Endothelial cell of umbilical vein (primary cell): ENCODE results near the gene TFAM. TPM values are rescaled to one million over a fixed set of nuclear protein-coding genes. Genes with fewer than 3 reads are reported as not detected.

Experiments
- BruUV-seq: library from RNA; stranded (reverse); fragments of 400-500 nt; replicated peaks from 2 replicates; lab custom pipeline; 2021; lab: Mats Ljungman, UMichigan
- CTCF ChIA-PET: fragments of 300-600, 350-600 bp; sonication (Branson Sonifier 250); formaldehyde crosslinking; loops from one replicate; lab custom pipeline; 2021; ENCODE audit warnings: antibody characterized with exemption, inconsistent platforms; lab: Charles Lee
- POLR2A ChIA-PET: fragments of 300-600, 350-600 bp; sonication (Branson Sonifier 250); formaldehyde crosslinking; loops from one replicate; lab custom pipeline; 2021; ENCODE audit warnings: antibody characterized with exemption, inconsistent platforms; lab: Charles Lee
- DNase-seq: peaks from one replicate; pipeline ENCODE4 v3.0.0-alpha.2; 2011; ENCODE audit warnings: low read depth, low spot score
- FAIRE-seq: peaks from 2 replicates; lab custom pipeline; 2011; peaks lifted over from hg19 to GRCh38; lab: Jason Lieb, UNC
- H2AFZ ChIP-seq: 2 replicates; pipeline ENCODE4 v1.6.0; 2012; ENCODE audit warnings: low read depth, low read length, control low read depth, inconsistent platforms
- H3K27ac ChIP-seq: 2 replicates; pipeline ENCODE4 v1.5.1; 2011; ENCODE audit warnings: low read depth, mild to moderate bottlenecking, control low read depth, low read length, moderate library complexity; ENCODE audit not compliant: insufficient read depth
- H3K27me3 ChIP-seq, 2 experiments: 2 replicates each; pipeline versions ENCODE4 v1.6.0 to v1.6.1; 2011; ENCODE audit warnings: low read length in 2 of 2, mixed read lengths in 1 of 2; ENCODE audit not compliant: control insufficient read depth in 2 of 2, insufficient read depth in 2 of 2
- H3K36me3 ChIP-seq, 2 experiments: 2 replicates in 1 of 2; 3 replicates in 1 of 2; pipeline ENCODE4 v1.5.1; 2011; ENCODE audit warnings: low read length in 2 of 2, mild to moderate bottlenecking in 1 of 2, moderate library complexity in 1 of 2; ENCODE audit not compliant: control insufficient read depth in 2 of 2, insufficient read depth in 2 of 2; ENCODE audit errors: extremely low read depth in 1 of 2
- H3K4me1 ChIP-seq: 3 replicates; pipeline ENCODE4 v1.5.1; 2011; ENCODE audit warnings: mild to moderate bottlenecking, low read length; ENCODE audit not compliant: control insufficient read depth, insufficient read depth; ENCODE audit errors: extremely low read depth
- H3K4me2 ChIP-seq: 2 replicates; pipeline ENCODE4 v1.6.1; 2011; ENCODE audit warnings: low read length, control low read depth, mixed read lengths; ENCODE audit not compliant: insufficient read depth
- H3K4me3 ChIP-seq, 3 experiments: fragments of 200-600 bp in 1 of 3; sonication (generic), shearing (Covaris generic) in 1 of 3; replicated peaks in 1 of 3; 2 replicates each; pipeline ENCODE4 v1.5.1; 2011 to 2016; ENCODE audit warnings: control low read depth in 3 of 3, low read length in 3 of 3, mild to moderate bottlenecking in 2 of 3, inconsistent platforms in 1 of 3, low read depth in 1 of 3, moderate library complexity in 1 of 3; ENCODE audit not compliant: insufficient read depth in 1 of 3
- H3K79me2 ChIP-seq: 2 replicates; pipeline ENCODE4 v1.6.0; 2012; ENCODE audit warnings: low read length, inconsistent platforms; ENCODE audit not compliant: control insufficient read depth, insufficient read depth
- H3K9ac ChIP-seq: replicated peaks from 2 replicates; pipeline ENCODE3; 2011; ENCODE audit warnings: low read length, control low read depth; ENCODE audit not compliant: insufficient read depth; ENCODE audit errors: extremely low read depth
- H3K9me1 ChIP-seq: replicated peaks from 3 replicates; pipeline ENCODE4 v1.6.0; 2011; ENCODE audit warnings: mild to moderate bottlenecking, low read length; ENCODE audit not compliant: control insufficient read depth, insufficient read depth; ENCODE audit errors: extremely low read depth
- H3K9me3 ChIP-seq: replicated peaks from 2 replicates; pipeline ENCODE4 v1.5.1; 2012; ENCODE audit warnings: low read length, inconsistent platforms; ENCODE audit not compliant: control insufficient read depth, insufficient read depth
- H4K20me1 ChIP-seq: replicated peaks from 2 replicates; pipeline ENCODE3; 2011; ENCODE audit warnings: mild to moderate bottlenecking, low read length; ENCODE audit not compliant: control insufficient read depth, insufficient read depth; ENCODE audit errors: extremely low read depth
- EZH2 ChIP-seq: IDR thresholded peaks from 2 replicates; pipeline ENCODE4 v1.6.1; 2012; ENCODE audit warnings: borderline replicate concordance, low read depth, mild to moderate bottlenecking, moderate library complexity, low read length, inconsistent platforms; ENCODE audit not compliant: severe bottlenecking
- FOS ChIP-seq: IDR thresholded peaks from 2 replicates; pipeline ENCODE4 v1.6.1; 2011; ENCODE audit warnings: mild to moderate bottlenecking, low read length, moderate library complexity, borderline replicate concordance; ENCODE audit not compliant: insufficient read depth
- GATA2 ChIP-seq: IDR thresholded peaks from 2 replicates; pipeline ENCODE4 v1.7.0; 2011; ENCODE audit warnings: low read depth, mild to moderate bottlenecking, moderate library complexity, mixed read lengths, low read length; ENCODE audit not compliant: insufficient read length, insufficient read depth
- JUN ChIP-seq: IDR thresholded peaks from 2 replicates; pipeline ENCODE4 v1.6.1; 2011; ENCODE audit warnings: borderline replicate concordance, low read depth; ENCODE audit not compliant: insufficient read length, insufficient read depth
- MYC ChIP-seq: IDR thresholded peaks from one replicate; pipeline ENCODE4 v1.6.1; 2011; ENCODE audit warnings: mild to moderate bottlenecking, low read depth, low read length
- POLR2A ChIP-seq: IDR thresholded peaks from 2 replicates; pipeline ENCODE4 v1.6.1; 2012; ENCODE audit warnings: low read depth, mild to moderate bottlenecking, control low read depth, low read length
- POLR2AphosphoS5 ChIP-seq: IDR thresholded peaks from 2 replicates; pipeline ENCODE4 v1.6.1; 2012; ENCODE audit warnings: low read depth, mild to moderate bottlenecking, control low read depth, low read length, moderate library complexity; ENCODE audit not compliant: insufficient read depth
- dilution Hi-C: fragments of 300-500 bp; cut with MboI; formaldehyde crosslinking; loops from one replicate; pipeline ENCODE4 v1.15.0; 2019; ENCODE audit warnings: low sequenced_read_pairs; ENCODE audit not compliant: extremely low pct_ligation_motif_present
- intact Hi-C: fragments of 100-400 bp; cut with micrococcal nuclease; formaldehyde crosslinking; loops from one replicate; pipeline ENCODE4 v1.10.0; 2022
- polyA plus RNA-seq, 4 experiments: library from polyadenylated mRNA; depleted of rRNA in 3 of 4; stranded (reverse) in 3 of 4; unstranded in 1 of 4; fragments of >200 nt; gene quantifications; 2 replicates each; pipeline versions ENCODE4 v1.2.1 to v1.2.3, GENCODE V29; 2011 to 2012; ENCODE audit warnings: missing spikeins in 1 of 4
- total RNA-seq: library from RNA; stranded (reverse); gene quantifications from 2 replicates; pipeline ENCODE4 v1.2.3, GENCODE V29; 2021
- TF ChIP-seq, protein P1 (sequence below): IDR thresholded peaks from 2 replicates; pipeline ENCODE4 v1.6.1; 2011; ENCODE audit not compliant: insufficient read depth, insufficient read length
- TF ChIP-seq, protein P2 (sequence below), 2 donors: IDR thresholded peaks; 1 replicate in 1 of 2; 2 replicates in 1 of 2; pipeline ENCODE4 v1.5.1; 2011; ENCODE audit warnings: low read length in 2 of 2, mild to moderate bottlenecking in 2 of 2, moderate library complexity in 2 of 2, control low read depth in 1 of 2, inconsistent platforms in 1 of 2, low read depth in 1 of 2; ENCODE audit not compliant: insufficient read depth in 1 of 2; ENCODE audit errors: extremely low read depth in 1 of 2

Gene TFAM
- total and polyA plus RNA-seq, 2 donors (not counting 3 experiments of a cell fraction or from before 2014, with no cell fraction given), result 21.3 to 45.1 TPM

DNA sequence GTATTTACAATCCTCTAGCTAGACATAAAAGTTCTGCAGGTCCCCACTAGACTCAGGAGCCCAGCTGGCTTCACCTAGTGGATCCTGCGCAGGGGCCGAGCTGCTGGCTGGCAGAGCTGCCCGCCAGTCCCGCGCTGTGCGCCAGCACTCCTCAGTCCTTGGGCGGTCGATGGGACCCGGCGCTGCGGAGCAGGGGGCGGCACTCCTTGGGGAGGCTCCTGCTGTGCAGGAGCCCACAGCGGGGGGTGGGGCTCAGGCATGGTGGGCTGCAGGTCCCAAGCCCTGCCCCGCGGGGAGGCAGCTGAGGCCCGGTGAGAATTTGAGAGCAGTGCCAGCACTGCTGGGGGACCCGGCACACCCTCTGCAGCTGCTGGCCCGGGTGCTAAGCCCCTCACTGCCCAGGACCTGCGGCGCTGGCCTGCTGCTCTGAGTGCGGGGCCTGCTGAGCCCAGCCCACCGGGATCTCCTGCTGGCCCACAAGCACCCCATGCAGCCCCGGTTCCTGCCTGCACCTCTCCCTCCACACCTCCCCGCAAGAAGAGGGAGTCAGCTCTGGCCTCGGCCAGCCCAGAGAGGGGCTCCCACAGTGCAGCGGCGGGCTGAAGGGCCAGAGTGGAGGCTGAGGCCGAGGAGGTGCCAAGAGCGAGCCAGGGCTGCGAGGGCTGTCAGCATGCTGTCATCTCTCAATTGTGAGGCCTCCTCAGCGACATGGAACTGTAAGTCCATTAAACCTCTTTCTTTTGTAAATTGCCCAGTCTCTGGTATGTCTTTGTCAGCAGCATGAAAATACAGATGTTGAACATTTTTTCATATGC, 63.1 kb downstream of the TFAM start:
- H3K4me3 ChIP-seq, result no peak overlapping the region
- dilution Hi-C loops (no loop called here), intact Hi-C loops (no loop called here)
- no peak overlapping the region for H3K4me2 ChIP-seq
- no peaks in the 10 kb centered on the region for H3K4me1 ChIP-seq
- H4K20me1 ChIP-seq, result no peaks in the 10 kb centered on the region
- H3K9ac ChIP-seq, result no peak overlapping the region
- ChIA-PET POLR2A (no interaction called here), CTCF (no interaction called here)
- FAIRE-seq, result no peak
- H3K79me2 ChIP-seq, result no peaks in the 10 kb centered on the region
- H2AFZ ChIP-seq, result no peak overlapping the region
- no peaks in the 10 kb centered on the region for H3K9me1 ChIP-seq
- no peak for TF ChIP-seq FOS
- TF ChIP-seq MYC, result no peak
- TF ChIP-seq JUN, result no peak
- no peak for TF ChIP-seq EZH2
- no peak for TF ChIP-seq POLR2A
- TF ChIP-seq POLR2AphosphoS5, result no peak
- TF ChIP-seq, protein P1, sequence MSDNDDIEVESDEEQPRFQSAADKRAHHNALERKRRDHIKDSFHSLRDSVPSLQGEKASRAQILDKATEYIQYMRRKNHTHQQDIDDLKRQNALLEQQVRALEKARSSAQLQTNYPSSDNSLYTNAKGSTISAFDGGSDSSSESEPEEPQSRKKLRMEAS, result no peak
- TF ChIP-seq, protein P2, sequence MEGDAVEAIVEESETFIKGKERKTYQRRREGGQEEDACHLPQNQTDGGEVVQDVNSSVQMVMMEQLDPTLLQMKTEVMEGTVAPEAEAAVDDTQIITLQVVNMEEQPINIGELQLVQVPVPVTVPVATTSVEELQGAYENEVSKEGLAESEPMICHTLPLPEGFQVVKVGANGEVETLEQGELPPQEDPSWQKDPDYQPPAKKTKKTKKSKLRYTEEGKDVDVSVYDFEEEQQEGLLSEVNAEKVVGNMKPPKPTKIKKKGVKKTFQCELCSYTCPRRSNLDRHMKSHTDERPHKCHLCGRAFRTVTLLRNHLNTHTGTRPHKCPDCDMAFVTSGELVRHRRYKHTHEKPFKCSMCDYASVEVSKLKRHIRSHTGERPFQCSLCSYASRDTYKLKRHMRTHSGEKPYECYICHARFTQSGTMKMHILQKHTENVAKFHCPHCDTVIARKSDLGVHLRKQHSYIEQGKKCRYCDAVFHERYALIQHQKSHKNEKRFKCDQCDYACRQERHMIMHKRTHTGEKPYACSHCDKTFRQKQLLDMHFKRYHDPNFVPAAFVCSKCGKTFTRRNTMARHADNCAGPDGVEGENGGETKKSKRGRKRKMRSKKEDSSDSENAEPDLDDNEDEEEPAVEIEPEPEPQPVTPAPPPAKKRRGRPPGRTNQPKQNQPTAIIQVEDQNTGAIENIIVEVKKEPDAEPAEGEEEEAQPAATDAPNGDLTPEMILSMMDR (IDR thresholded peaks at IDR 0.05; ENCODE audit: extremely low read depth in 1 of 2, insufficient read depth in 1 of 2, low read depth in 1 of 2, low read length in 2 of 2), result no peak
- TF ChIP-seq GATA2, result no peak
- H3K36me3 ChIP-seq, result no peaks in the 10 kb centered on the region
- H3K27ac ChIP-seq, result no peak overlapping the region
- H3K27me3 ChIP-seq, result no peaks in the 10 kb centered on the region
- no peak for DNase-seq
- no peaks in the 10 kb centered on the region for H3K9me3 ChIP-seq
- no TSS peak for BruUV-seq

Other genes starting within 250 kb of the TFAM start
- gene IPMK, start 117.5 kb upstream of the TFAM start, total RNA-seq, result 8.1 and 8.2 TPM in 2 replicates
- 1.0 and 1.4 TPM in 2 replicates for gene IPMK, start 117.5 kb upstream of the TFAM start, polyA plus RNA-seq
- 53.0 and 57.3 TPM in 2 replicates for gene CISD1, start 116.2 kb upstream of the TFAM start, total RNA-seq
- 21.1 and 25.5 TPM in 2 replicates for gene CISD1, start 116.2 kb upstream of the TFAM start, polyA plus RNA-seq
- 14.5 and 16.9 TPM in 2 replicates for gene UBE2D1, start 50.4 kb upstream of the TFAM start, total RNA-seq
- gene UBE2D1, start 50.4 kb upstream of the TFAM start, polyA plus RNA-seq, result 10.6 and 13.5 TPM in 2 replicates
- gene BICC1, start 127.5 kb downstream of the TFAM start, total RNA-seq, result 0.29 and 0.32 TPM in 2 replicates
- gene BICC1, start 127.5 kb downstream of the TFAM start, polyA plus RNA-seq, result 0.06 and 0.08 TPM in 2 replicates